HTR-8/SVneo (cell line): ENCODE data around the gene FIGNL2.

Experiments used
- DNase-seq: peaks from one replicate; pipeline ENCODE4 v3.0.0; 2011; ENCODE audit warnings: low spot score, mixed read lengths; ENCODE audit not compliant: insufficient read length
- FAIRE-seq: peaks from 2 replicates; lab custom pipeline; 2011; peaks lifted over from hg19 to GRCh38; lab: Jason Lieb, UNC

Gene FIGNL2

DNA sequence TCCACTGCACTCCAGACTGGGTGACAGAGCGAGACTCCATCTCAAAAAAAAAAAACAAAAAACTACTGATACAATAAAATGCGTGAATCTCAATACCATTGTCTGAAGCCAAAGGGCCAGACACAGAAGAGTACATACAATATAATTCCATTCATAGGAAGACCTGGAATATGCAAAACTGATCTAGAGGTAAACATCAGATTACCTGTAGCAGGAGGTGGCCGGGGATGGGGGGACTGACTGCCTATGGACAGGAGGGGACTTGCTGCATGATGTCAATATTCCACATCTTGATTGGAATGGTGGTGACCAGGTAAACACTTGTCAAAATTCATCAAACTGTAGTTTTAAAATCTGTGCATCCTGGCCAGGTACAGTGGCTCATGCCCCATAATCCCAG, 12.5 kb upstream of the FIGNL2 start:
- DNase-seq (no peak), FAIRE-seq (no peak)

DNA sequence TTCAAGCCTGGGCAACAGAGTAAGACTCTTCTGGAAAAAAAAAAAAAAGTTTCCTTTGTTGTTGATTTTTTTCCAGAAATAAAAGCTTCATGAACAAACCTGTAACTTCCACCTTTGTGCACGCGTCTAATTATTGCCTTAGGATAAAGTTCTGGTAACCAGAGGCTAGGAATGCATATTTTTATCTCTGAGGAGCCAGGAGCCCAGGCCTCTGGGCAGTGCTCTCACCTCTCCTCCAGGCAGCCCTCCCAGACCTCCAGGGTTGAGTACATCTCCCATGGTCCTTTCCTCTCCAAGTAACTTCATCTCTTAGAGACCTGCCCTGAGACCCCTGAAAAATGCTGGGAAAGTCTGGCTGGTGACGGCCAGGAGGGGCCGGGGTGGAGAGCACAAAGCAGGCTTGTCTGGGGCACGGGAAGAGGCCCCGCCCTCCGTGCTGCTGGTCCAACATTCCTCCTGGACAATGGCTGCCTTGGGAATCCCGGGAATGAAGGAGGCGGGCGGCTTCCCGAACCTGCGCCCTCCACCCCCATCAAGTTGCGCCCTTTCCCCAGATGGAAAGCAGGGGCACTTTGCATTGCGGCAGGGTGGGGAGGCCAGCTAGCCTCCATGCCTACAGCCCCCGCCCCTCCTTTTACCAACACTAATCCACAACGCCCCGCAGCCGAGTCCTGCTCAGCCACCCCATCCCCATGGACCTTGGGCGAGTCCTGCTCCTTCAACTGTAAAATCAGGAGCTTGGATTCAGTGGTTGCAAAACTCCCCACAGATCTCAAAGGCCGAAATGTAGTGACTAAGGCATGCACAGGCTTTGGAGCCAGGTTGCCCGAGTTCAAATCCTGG, 7.3 kb upstream of the FIGNL2 start:
- no peak for FAIRE-seq

GRCh38 chr12:51852404-51853137, 4.1 kb upstream of the FIGNL2 start:
- DNase-seq (no peak), FAIRE-seq (no peak)

More for the DNA sequence above, 7.3 kb upstream of the FIGNL2 start:
- no peak for DNase-seq

- FAIRE-seq: no peak
Observed at GRCh38 chr12:51851413-51852124, 3.1 kb upstream of the FIGNL2 start.

GRCh38 chr12:51850965-51851299, 2.4 kb upstream of the FIGNL2 start:
- DNase-seq (no peak), FAIRE-seq (no peak)

More at GRCh38 chr12:51851413-51852124, 3.1 kb upstream of the FIGNL2 start:
- no peak for DNase-seq

- FAIRE-seq (no peak), DNase-seq (no peak)
Observed at GRCh38 chr12:51850081-51850964, 1.8 kb upstream of the FIGNL2 start.

DNA sequence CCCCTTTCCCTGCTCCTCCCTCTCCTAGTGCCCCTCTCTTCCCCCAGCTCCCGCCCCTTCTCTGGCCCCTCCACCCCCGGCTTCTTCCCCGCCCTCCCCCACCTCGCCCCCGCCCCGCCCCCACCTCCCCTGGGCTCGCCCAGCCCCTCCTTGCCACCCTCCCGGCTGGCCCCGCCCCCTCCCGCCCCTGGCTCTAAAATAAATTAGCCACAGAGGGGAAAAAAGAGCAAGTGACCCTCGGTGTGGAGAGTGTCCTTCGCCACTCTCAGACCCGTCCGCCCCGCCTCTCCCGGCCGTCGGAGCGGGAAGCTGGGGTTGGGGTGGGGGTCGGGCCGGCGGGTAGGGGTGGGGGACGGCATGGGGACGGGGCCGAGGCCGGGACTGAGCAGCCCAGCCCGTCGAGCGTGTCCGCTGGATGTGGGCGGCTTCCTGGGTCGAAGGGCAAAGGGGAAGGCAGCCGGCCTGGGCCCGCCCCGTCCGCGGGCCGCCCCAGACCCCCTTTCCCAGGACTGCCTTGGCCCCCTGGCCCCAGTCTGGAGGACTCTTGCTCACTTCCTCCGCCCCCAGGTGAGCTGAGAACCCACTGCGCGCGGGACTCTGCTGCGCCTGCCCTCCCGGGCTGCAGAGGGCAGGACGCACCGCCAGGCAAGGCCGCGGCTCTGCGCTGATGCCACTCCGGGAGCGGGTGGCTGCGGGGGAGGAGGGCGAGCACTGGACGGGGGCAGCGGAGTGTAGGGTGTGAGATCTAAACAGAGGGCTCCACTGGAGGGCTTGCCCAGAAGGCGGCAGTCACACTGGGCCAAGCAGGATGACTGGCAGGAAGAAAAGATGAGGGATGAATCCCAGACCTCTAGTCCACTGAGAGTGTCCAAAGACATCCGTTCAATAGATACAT, 570 bp upstream of the FIGNL2 start:
- peak; percentile 41 for DNase-seq
- FAIRE-seq: no peak

- peak; percentile 53 for DNase-seq
- FAIRE-seq: no peak
Observed at GRCh38 chr12:51847643-51848325, 734 bp downstream of the FIGNL2 start.

GRCh38 chr12:51846911-51847642, 1.4 kb downstream of the FIGNL2 start:
- DNase-seq (peak; percentile 54), FAIRE-seq (no peak)

DNA sequence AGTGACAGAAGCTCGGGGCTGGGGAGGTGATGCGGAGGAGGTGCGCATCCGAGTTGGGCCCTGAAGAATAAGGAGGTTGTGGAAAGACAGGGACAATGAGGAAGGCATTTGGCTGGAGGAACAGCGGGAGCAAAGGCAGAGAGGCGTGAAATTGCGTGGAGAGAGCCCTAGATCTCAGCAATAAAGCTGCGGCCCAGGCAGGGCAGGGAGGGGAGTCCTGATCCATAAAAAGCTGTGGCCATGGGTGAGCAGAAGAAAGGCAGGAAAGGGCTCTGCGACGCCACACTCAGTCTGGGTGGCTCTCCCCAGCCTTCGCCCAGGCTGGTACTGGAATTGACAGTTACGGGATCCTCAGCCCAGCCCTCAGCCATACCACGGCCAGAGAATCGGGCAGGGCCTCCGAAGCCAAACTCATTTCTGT, 2.2 kb downstream of the FIGNL2 start:
- FAIRE-seq: no peak
- no peak for DNase-seq

DNA sequence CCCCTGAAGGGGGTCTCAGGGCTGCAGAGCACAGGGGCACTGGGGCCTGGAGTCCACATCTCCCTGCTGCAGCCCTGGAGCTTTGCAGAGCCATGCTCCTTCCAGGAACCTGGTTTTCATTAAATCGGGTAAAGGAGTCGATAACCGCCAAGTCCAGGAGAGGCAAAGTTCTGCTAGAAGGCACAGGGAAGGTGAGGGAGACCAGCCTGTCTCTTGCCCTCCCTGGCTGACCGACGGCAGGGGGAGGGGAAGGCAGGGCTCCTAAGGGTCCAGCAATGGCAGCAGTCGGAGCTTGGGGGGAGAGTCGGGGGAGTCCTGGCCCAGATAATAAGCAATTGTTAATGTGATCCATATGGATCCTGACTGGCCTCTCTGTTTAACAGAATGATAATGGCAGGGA, 3.0 kb downstream of the FIGNL2 start:
- FAIRE-seq (no peak), DNase-seq (no peak)

DNA sequence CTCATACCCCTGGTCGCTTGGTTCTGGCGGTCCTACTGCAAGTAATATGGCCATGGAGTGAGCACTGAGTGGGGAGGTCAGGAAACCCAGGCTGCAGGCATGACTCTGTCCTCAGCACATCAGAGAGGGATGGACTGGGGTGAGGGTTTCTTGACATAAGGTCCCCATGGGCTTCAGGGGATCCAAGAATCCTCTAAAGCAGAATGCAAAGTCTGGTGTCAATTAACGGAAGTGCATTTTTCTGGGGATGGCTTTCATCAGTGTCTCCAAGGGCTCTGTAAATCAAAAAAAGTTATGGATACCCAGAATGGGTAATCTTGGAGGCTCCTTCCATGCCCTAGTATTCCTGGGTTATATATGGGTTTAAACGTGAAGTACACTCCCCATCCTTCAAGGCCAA, 3.7 kb downstream of the FIGNL2 start:
- DNase-seq: no peak
- FAIRE-seq: no peak

DNA sequence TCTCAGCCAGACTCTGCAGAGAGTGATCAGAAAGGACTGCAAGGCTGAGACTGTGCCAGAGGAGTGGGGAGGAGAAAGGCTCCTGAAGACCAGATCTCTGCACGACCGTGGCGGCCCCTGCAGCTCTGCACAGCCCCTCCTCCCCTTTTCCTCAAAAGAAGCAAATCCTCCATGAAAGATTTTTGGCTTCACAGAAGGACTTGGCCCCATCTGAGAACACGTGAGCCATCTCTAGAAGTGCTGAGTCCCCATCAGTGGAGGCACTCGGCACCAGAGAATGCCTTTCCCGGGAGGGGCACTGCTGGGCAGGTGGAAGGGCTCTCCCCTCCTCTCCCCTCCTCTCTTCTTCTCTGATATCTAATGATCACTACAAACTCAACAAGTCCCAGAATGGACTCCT, 6.8 kb downstream of the FIGNL2 start:
- FAIRE-seq: no peak
- no peak for DNase-seq

DNA sequence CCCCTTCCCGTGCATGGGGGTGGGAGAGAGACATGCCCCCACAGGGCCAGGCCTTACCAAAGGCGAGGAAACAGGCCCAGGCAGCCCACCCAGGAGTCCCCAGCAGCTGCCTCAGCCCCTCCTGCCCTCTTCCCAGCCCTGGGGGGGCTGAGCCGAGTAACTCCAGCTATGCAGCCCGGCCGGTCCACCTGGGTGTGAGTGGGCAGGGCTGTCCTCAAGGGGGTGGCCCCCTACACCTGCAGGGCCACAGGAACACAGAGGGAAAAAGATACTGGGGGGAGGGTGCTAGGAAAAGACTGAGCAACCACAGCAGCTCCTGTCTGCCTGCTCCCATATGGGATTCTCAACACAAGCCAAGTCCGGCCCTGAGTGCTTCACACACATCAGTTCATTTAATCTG, 7.6 kb downstream of the FIGNL2 start:
- no peak for DNase-seq
- FAIRE-seq: no peak

GRCh38 chr12:51839310-51839947, 9.1 kb downstream of the FIGNL2 start:
- FAIRE-seq (no peak), DNase-seq (no peak)

DNA sequence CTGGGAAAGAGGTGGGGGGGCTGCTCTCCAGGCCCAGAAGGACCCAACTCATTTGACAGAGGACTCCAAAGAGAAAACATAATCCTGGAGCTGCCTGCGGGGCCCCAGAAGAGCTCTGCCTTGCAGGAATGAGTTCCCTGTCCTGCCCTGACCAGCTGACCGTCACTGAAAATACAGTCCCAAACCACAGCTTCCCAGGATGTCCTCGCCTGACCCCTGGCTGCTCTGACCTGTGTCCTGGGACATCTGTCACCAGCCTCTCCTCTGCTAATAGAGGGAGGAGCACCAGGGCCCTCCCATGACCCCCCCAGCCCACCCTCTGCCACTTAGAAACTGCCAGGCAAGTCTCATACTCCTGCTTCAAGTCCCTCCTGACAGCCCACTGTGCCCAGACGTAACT, 9.8 kb downstream of the FIGNL2 start:
- FAIRE-seq (no peak), DNase-seq (no peak)

DNA sequence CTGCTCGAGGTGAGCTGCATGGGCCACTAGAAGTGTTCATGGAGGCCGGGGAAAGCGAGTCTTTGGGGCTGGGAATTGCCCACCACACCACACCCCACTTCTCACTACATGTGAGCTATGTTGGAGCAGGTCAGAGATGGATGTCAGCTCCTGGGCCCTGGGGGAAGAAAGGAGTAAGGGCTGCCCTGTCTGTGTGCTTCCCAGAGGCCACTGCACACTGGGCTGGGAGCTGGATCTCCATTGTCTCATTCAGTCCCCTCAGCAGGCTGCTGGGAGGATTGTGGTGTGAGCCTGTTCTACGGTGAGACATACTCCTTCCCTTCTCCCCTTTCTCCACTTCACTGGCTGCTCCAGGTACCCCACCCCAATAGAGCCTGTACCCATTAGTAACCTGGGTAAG, 10.5 kb downstream of the FIGNL2 start:
- FAIRE-seq (no peak), DNase-seq (no peak)
